Right lobe of liver (tissue), 4 donors: ENCODE measurements around the gene DES.

Experiments
- CTCF ChIP-seq, 4 donors: fragments of 200-600 bp in 3 of 4; fragments of 450-650 bp in 1 of 4; IDR thresholded peaks; one replicate each; pipeline versions ENCODE4 v1.5.1 to v1.8.0; 2016 to 2022; ENCODE audit warnings: antibody characterized with exemption in 4 of 4, mild to moderate bottlenecking in 2 of 4
- POLR2A ChIP-seq: fragments of 450-650 bp; IDR thresholded peaks from one replicate; pipeline ENCODE4 v1.6.1; 2017; ENCODE audit warnings: antibody characterized with exemption, mild to moderate bottlenecking
- donor health status: DM: no; HTN: no; CAD: no.
- donor health status: DM: no; HTN: no; CAD: no.
- donor health status: DM: no; HTN: yes; CAD: no.

GRCh38 chr2:219381448-219381847 lies 36.7 kb upstream of the DES start:
- TF ChIP-seq CTCF (IDR thresholded peaks at IDR 0.05), result no peak
- TF ChIP-seq POLR2A, result no peak
